NCI-H1417 treated with DMSO at 0.1 percent for 48 hours (cell line): ENCODE measurements around the gene MAPK4.

ENCODE experiments used
- DNase-seq: peaks from one replicate; lab custom pipeline; 2025; lab: John Stamatoyannopoulos, UW

Gene MAPK4

DNA sequence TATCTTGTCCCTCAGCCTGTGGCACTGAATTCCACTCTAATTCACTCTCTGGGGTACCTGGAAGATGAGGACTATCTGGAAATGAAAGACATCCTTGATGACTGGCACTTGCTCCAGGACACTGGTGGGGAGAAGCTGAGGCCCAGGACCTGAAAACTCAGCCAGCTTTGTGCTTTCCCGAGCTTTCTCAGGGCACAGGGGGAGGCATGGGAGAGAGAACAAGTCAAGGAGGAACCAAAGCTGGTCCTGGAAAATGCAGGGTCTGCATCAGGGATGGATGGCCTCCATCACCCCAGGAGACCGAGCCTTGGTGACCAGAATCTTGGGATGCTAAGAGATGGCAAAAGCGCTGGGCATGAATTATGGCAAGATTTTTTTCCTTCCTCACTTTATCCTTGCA is 65.1 kb downstream of the MAPK4 start:
- no peak for DNase-seq

- DNase-seq, result no peak
These were observed 66.4 kb downstream of the MAPK4 start for GRCh38 chr18:50626317-50626716.

DNA sequence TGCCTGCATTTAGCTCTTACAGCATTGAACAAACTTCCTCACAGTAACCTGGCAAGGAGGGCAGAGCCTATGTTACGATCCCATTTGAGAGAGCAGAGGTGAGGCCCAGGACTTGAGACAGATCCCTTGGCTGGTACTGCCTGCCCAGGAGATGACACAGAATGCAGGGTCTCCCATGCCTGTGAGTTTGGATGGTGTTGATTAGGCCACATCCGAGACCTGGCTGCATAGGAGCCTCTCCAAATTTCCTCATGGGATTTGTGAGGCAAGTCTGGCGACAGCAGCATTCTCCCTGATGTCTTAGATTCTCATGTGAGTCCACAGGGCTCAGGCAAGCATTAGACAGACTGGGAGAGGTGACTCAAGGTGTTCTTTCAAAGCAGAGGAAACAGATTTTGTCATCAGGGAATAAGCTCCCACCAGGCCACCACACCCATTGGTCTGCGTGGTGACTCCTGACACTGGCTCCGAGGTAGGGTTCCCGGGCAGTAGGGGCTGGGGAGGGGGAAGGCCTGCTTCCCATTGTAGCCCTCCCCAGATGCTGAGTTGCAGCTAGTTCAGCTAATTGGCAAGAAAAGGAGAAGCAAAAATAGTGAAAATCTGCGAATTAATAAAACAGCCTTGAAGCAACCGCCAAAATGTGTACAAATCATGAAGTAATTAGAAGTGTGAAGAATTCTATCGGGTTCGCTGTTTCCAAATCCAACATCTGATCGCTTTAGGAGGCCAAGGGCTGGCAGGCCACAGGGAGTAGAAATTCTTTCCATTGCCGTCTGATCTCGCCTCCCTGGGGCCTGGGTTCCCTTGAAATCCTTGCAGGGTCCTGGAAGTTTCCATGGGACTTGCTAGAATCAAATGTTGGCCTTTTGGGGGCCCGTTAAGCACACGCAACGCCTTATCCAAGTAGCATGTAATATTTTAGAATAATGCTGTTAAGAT is 68.0 kb downstream of the MAPK4 start:
- DNase-seq, result no peak

DNA sequence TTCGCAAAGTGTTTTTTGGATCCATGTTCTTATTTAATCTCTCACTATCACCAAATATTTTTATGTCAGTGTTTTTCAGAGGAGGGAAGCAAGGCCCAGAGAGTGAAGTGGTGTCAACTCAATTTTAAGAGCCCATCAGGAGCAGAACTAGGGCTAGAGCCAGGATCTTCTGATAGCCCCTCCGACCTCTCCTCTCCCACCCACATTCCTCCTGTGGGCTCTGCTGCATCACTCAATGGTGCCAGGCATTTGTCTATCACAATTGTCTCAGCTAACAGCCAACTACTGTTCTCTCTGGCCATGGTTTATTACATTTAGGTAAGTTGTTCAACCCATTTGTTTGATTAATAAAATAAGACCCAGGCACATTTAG is 68.6 kb downstream of the MAPK4 start:
- DNase-seq, result no peak

- peak; percentile 57 for DNase-seq
These were observed 69.3 kb downstream of the MAPK4 start for GRCh38 chr18:50629148-50629631.

DNA sequence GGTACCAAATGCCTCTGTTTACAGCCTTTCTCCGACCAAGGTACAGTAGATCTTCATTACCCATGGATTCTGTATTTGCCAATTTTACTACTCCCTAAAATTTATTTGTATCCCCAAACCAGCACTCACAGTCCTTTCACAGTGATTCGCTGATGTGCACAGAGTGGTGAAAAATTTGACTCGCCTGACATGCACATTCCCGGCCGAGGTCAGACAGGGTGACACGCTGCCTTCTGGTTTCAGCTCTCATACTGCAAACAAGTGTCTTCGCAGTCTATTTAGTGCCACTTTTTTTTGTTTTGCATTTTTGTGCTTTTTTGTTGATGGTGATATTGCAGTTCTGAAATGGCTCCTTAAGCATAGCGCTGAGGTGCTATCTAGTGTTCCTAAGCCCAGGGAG is 71.0 kb downstream of the MAPK4 start:
- DNase-seq, result no peak

- no peak for DNase-seq
These were observed 73.1 kb downstream of the MAPK4 start for GRCh38 chr18:50632895-50633515.

DNA sequence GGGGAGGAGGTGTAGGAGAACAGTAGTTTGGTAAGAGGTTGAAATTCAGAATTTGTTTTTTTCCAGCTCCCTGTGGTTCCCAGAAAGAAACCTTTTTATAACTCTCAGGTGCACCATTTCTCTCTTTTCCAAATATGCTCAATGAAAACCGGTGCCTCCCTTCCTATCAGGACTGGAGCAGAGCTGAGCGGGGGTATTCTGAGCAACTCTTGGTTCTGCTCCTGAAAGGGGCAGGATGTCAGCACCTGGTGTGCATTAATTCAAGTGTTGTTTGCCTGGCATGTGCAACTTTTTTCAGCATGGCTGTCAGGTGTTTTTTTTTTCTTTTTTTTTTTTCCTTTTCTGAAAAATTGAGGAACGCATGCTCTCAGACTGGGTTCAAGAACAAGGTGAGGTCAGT is 74.1 kb downstream of the MAPK4 start:
- DNase-seq, result no peak

DNA sequence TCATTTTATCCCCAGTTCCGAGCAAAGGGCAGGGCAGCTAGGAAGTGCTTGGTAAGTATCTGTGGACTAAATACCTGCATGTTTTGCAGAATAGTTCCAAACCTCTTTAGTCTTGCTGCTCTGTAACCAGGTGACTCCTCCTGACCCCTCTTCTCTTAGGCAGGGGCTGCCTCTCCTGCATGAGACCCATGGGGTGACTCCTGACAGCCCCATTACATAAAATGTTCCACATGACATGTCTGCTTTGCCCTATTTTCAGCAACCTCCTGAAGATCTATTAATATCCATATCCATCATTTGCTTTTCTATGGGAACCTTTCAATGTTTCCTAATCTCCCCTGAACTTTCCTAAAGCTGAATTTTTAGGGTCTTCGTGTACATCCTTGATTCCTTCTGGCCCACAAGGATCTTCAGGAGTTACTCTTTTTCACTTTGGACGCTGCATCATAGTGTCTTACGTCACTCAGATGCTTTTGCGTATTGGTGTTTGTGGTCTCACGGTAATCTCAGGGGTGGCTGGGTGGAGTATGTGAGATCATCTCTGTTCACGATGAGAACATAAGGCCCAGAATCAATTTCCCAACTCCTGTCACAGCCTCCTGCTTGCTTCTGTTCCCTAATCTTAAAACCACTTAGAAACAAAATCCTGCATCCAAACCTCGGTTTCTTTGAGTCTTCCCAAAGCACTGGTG is 76.6 kb downstream of the MAPK4 start:
- DNase-seq, result no peak

DNA sequence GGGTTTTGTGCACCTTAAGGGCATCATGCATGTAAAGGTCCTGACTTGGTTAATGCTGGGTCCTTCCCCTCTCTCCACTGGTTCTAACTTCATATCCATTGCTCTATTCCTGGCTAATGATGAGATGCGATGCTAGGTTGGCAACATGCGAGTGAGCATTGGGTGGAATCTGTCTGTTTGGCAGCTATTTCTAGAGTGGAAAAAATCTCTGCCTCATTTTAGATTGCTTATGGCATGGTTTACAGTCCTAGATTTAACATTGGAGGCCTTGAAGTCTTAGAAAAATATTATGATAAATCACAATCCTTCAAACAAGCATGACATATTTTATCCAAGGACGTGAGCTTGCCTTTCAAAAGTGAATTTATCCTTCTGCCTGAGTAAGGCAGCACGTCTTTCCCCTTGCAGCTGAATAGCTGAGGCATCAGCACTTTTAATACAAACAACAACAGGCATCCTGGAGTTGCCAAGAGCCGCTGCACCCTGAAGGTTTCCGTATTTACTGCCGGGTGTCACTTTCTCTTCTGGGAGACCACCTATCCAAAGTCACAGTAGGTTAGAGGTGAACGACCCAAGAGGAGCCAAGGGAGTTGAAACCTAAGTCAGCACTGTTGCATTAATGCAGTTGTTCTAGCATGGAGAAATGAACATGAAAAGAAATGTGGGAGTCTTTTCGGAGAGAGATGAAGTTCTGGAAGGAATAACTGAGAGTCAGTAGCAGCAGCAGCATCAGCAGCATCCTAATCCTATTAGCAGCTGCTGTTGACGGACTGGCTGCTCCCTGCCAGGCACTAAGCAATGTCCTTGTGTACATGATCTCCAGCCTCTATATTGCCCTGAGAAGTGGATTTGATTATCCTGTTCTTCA is 78.4 kb downstream of the MAPK4 start:
- DNase-seq, result no peak

GRCh38 chr18:50638884-50639420 is 79.1 kb downstream of the MAPK4 start:
- DNase-seq, result no peak

GRCh38 chr18:50639711-50640110 is 79.8 kb downstream of the MAPK4 start:
- DNase-seq, result peak; percentile 77

DNA sequence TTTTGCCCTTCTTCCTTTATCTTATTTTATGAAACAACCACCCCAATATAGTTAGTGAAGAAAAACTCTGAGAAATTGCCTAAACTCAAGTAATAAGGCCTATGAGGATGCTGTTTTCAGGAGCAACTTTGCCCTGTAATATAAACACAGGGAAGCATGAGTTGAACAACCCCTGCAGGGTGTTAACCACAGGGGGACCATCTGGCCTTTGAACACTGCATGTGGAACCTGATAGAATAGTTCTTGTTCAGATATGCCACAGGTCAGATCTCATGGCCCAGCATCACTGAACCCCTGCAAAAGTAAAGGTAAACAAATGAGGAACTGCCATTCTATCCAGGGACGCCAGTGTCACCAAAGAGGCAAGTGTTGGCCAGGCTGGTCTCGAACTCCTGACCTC is 82.6 kb downstream of the MAPK4 start:
- no peak for DNase-seq

- DNase-seq, result no peak
These were observed 84.3 kb downstream of the MAPK4 start for GRCh38 chr18:50644146-50644545.

- no peak for DNase-seq
These were observed 84.9 kb downstream of the MAPK4 start for GRCh38 chr18:50644807-50645206.

GRCh38 chr18:50647237-50647636 is 87.3 kb downstream of the MAPK4 start:
- DNase-seq, result no peak

DNA sequence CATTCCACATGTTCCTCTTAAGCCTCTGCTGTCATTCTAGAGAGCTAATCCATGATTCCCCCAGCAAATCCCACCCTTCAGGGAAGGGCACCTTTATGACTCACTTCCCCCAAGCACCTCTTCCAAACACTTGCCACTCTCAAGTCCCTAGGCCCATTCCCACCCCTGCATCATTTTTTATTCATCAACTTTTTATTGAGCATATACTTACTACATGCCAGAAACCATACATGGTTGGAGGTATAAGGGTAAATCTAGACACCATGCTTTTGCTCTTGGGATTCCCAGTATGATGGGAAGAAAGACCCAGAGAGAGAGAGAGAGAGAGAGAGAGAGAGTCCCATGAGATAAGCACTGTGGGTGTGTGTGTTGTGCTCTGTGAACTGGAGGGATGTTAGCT is 87.9 kb downstream of the MAPK4 start:
- no peak for DNase-seq

GRCh38 chr18:50649821-50650220 is 89.9 kb downstream of the MAPK4 start:
- no peak for DNase-seq

DNA sequence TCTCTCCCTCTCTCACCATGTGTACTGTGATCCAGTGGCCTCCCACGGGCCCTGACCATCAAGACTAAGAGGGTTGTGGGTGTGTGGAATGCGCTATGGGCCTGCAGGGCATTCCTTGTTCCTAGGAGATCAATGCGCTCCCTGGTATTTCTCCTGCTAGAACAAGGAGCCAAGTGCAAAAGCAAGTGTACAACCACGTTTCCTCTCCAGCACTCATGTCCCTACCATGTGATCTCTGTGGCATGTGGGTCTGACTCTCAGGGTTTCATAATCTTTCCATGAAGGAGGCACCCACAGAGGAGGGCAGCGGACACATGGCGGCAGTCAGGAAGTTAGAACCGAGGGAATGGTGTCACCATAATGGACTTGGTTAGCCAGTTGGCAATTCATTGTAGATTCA is 91.4 kb downstream of the MAPK4 start:
- no peak for DNase-seq

- DNase-seq, result no peak
These were observed 93.7 kb downstream of the MAPK4 start for GRCh38 chr18:50653402-50654093.

DNA sequence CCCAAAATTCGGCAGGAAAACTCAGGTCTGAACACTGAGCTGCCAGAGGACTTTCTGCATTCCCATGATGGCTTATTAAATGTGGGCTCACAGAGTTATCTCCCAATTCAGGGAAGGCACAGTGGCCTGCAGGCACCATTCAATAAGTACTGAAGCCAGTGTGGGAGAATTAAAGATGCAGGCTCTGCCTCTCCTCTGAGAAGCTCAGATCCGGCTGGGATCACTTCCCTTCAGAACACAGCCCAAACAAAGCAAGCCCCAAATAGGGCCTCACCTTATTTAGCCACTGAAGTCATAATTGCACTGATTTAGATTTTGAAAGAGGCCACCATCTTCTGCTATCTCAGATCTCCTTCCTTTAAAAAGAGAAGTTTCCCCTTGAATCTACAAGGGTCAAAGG is 94.3 kb downstream of the MAPK4 start:
- no peak for DNase-seq
